ENCODE results near the gene CLSTN3. TPM values are rescaled to one million over a fixed set of nuclear protein-coding genes. Genes with fewer than 3 reads are reported as not detected.
"Not testable (repeated sequence)": the region's sequence is repeated elsewhere in the genome, so short reads cannot be mapped to it uniquely, and the experiment has no call there.

The CLSTN3 gene
- total and polyA plus RNA-seq, 3 donors from 2014 or later, result 18.8 to 22.7 (median 19.9) TPM

- H3K27ac ChIP-seq, result peak overlapping the region in 1 of 2 donors; percentile 48
- no peaks in the 10 kb centered on the region for H3K27me3 ChIP-seq
- no peak for DNase-seq
- H3K9me3 ChIP-seq, result no peaks in the 10 kb centered on the region
- H3K4me1 ChIP-seq, result peaks cover 1% of the 10 kb centered on the region
- WGBS, 2 donors, result 66 to 67% methylated on average over 6 to 10 of the region's 10 CpGs
- H3K36me3 ChIP-seq (ENCODE audit: low read depth, missing control alignments), result no peaks in the 10 kb centered on the region
- intact Hi-C loops (cut with DNase I; ENCODE audit: low total_unique reads), result no loop called here
- TF ChIP-seq CTCF (IDR thresholded peaks at IDR 0.05) (no peak), POLR2A (IDR thresholded peaks at IDR 0.05) (no peak)
- H3K4me3 ChIP-seq, result no peak overlapping the region
These were observed 28.5 kb upstream of the CLSTN3 start for GRCh38 chr12:7101694-7102131.

GRCh38 chr12:7102582-7102981, 27.6 kb upstream of the CLSTN3 start:
- no peaks in the 10 kb centered on the region for H3K9me3 ChIP-seq
- TF ChIP-seq CTCF (IDR thresholded peaks at IDR 0.05) (no peak), POLR2A (IDR thresholded peaks at IDR 0.05) (no peak)
- DNase-seq, result peak; percentile 9
- H3K27ac ChIP-seq, result peak overlapping the region in 1 of 2 donors; percentile 48
- WGBS, 2 donors, result 81 to 89% methylated on average over 3 of the region's 3 CpGs
- H3K27me3 ChIP-seq, result no peaks in the 10 kb centered on the region
- no peaks in the 10 kb centered on the region for H3K36me3 ChIP-seq (ENCODE audit: low read depth, missing control alignments)
- intact Hi-C loops (cut with DNase I; ENCODE audit: low total_unique reads), result no loop called here
- no peak overlapping the region for H3K4me3 ChIP-seq
- H3K4me1 ChIP-seq, result peaks cover 3% of the 10 kb centered on the region

- H3K36me3 ChIP-seq (ENCODE audit: low read depth, missing control alignments), result no peaks in the 10 kb centered on the region
- no peaks in the 10 kb centered on the region for H3K27me3 ChIP-seq
- no peak overlapping the region for H3K27ac ChIP-seq
- no peak overlapping the region for H3K4me3 ChIP-seq
- no peak for TF ChIP-seq CTCF (IDR thresholded peaks at IDR 0.05)
- TF ChIP-seq POLR2A (IDR thresholded peaks at IDR 0.05), result no peak
- peaks cover 7% of the 10 kb centered on the region for H3K4me1 ChIP-seq
- H3K9me3 ChIP-seq, result no peaks in the 10 kb centered on the region
- WGBS, 2 donors, result 84 to 86% methylated on average over 14 of the region's 14 CpGs
- intact Hi-C loops (cut with DNase I; ENCODE audit: low total_unique reads), result no loop called here
- DNase-seq, result no peak
These were observed 26.2 kb upstream of the CLSTN3 start for GRCh38 chr12:7103837-7104584.

- intact Hi-C loops (cut with DNase I; ENCODE audit: low total_unique reads), result loop anchor here (5.0 kb wide), 1 partner anchor 44 kb away; the partner anchor contains the start of gene C1S
These were observed 24.1 kb upstream of the CLSTN3 start for GRCh38 chr12:7106082-7106481.

GRCh38 chr12:7107181-7107580, 23.0 kb upstream of the CLSTN3 start:
- H3K36me3 ChIP-seq (ENCODE audit: low read depth, missing control alignments); H3K9me3 ChIP-seq; DNase-seq; H3K27me3 ChIP-seq: not testable (repeated sequence)
- peaks cover 23% of the 10 kb centered on the region for H3K4me1 ChIP-seq
- WGBS, 2 donors, result 92 to 94% methylated on average over 5 of the region's 5 CpGs
- H3K27ac ChIP-seq, result peak overlapping the region in 1 of 2 donors; percentile 93
- H3K4me3 ChIP-seq, result peak overlapping the region in 1 of 2 donors; percentile 55
- intact Hi-C loops (cut with DNase I; ENCODE audit: low total_unique reads), result loop anchor here (5.0 kb wide), 1 partner anchor 45 kb away; the partner anchor contains the start of gene C1S

More at GRCh38 chr12:7106082-7106481, 24.1 kb upstream of the CLSTN3 start:
- no peaks in the 10 kb centered on the region for H3K36me3 ChIP-seq (ENCODE audit: low read depth, missing control alignments)
- H3K4me1 ChIP-seq, result peaks cover 16% of the 10 kb centered on the region
- no peak overlapping the region for H3K4me3 ChIP-seq
- TF ChIP-seq POLR2A (IDR thresholded peaks at IDR 0.05), result no peak
- no peak for TF ChIP-seq CTCF (IDR thresholded peaks at IDR 0.05)
- H3K27ac ChIP-seq, result no peak overlapping the region
- DNase-seq, result no peak
- no peaks in the 10 kb centered on the region for H3K27me3 ChIP-seq
- 83 to 88% methylated on average over 1 of the region's 1 CpG for WGBS, 2 donors
- H3K9me3 ChIP-seq, result no peaks in the 10 kb centered on the region

Data from testis (tissue), 3 donors.